GM21528 (cell line): ENCODE measurements around the gene SLC35F6.
"Not testable (repeated sequence)": the region's sequence is repeated elsewhere in the genome, so short reads cannot be mapped to it uniquely, and the experiment has no call there.

Source experiments
- ATAC-seq: cut with Tn5 transposase; IDR thresholded peaks from one replicate; pipeline ENCODE4 v1.9.1; 2021; ENCODE audit warnings: mild to moderate bottlenecking, moderate library complexity; ENCODE audit not compliant: unreplicated experiment, low FRiP score

Gene SLC35F6

DNA sequence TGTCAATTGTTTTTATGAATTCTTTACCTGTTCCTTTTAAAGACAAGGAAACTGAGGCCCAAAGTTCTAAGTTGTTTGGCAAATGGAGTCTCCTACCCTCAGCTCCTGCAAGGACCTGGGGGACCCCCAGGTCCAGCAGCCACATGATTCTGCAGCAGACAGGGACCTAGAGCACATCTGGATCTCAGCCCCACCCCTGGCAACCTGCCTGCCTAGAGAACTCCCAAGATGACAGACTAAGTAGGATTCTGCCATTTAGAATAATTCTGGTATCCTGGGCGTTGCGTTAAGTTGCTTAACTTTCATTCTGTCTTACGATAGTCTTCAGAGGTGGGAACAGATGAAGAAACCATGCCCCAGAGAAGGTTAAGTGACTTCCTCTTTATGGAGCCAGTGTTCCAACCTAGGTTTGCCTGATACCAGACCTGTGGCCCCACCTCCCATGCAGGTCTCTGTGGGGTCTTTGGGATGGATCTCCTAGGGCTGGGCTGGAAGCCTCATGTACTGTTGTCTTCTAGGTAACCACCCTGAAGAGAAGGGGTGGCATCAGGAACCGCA lies 16.2 kb downstream of the SLC35F6 start:
- no peak for ATAC-seq

DNA sequence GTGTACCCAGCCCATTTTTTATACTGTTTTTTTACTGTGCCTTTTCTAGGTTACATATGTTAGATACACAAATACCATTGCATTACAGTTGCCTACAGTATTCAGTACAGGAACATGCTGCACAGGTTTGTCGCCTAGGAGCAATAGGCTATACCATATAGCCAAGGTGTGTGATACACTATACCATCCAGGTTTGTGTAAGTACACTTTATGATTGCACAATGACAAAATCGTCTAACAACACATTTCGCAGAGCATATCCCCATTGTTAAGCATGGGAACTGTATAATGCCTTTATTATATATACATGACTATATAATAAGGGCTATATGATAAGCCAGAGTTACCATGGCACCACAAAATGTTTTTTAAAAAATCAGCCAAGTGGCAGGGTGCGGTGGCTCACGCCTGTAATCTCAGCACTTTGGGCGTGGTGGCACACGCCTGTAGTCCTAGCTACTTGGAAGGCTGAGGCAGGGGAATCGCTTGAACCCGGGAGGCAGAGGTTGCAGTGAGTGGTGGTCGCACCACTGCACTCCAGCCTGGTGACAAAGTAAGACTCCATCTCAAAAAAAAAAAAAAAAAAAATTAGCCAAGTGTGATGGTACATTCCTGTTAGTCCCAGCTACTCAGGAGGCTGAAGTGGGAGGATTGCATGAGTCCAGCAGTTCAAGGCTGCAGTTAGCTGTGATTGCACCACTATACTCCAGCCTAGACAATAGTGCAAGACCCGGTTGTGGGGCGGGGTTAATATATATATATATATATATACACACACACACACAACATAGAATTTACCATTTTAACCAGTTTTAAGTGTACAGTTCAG lies 19.0 kb downstream of the SLC35F6 start:
- no peak for ATAC-seq

DNA sequence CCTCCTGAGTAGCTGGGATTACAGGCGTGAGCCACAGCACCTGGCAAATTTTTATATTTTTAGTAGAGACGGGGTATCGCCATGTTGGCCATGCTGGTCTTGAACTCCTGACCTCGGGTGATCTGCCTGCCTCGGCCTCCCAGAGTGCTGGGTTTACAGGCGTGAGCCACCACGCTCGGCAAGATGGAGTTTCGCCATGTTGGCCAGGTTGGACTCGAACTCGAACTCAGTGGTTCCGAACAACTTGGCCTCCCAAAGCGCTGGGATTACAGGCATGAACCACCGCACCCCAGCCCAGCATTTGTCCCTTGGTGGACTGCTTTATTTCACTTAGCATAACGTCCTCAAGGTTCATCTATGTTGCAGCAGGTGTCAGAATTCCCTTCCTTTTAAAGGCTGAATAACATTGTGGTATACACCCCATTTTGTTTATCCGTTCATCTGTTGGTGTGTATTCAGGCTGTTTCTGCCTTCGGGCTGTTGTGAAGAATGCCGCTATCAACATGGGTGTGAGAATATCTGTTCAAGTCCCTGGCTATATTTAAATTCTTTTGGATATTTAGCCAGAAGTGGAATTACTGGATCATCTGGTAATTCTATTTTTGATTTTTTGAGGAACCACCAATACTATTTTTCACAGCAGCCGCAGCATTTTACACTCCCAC lies 20.6 kb downstream of the SLC35F6 start:
- ATAC-seq, result no peak

DNA sequence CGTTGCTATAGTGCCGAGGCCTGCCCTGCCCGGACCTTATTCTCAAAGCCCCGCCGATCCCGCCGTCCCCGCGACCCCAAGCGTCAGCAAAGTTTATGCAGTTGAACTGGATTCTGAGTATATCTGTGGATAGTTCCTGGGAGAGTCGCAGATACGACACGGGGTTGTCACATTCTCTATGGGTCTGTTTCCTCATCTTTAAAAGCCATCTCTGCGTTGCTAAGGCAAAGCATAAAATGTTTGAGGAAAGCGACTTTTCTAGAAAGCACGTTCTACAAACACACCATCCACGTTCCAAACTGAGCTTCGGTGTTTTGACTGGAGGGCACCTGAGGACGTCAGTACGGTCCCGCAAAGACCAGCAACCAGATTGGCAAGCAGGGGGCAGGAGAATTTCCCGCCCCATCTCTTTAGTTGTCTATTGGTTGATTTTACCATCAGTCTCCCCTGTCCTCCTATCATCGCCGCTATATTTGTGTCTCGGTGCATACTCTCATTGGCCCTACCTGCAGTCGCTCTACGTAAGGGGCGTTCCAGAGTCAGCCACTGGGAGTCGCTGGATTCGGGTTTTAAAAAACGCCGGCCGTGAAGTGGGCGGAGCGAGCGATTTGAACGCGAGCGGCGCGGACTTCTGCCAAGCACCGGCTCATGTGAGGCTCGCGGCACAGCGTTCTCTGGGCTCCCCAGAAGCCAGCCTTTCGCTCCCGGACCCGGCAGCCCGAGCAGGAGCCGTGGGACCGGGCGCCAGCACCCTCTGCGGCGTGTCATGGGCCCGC lies 21.5 kb downstream of the SLC35F6 start, which contains the start of gene CENPA:
Gene CENPA, plus strand, starts transcription at position 626 of the 776 bp plus-strand sequence. Its CDS starts 141 bp downstream, at position 767.
- ATAC-seq, result peak; percentile 98

DNA sequence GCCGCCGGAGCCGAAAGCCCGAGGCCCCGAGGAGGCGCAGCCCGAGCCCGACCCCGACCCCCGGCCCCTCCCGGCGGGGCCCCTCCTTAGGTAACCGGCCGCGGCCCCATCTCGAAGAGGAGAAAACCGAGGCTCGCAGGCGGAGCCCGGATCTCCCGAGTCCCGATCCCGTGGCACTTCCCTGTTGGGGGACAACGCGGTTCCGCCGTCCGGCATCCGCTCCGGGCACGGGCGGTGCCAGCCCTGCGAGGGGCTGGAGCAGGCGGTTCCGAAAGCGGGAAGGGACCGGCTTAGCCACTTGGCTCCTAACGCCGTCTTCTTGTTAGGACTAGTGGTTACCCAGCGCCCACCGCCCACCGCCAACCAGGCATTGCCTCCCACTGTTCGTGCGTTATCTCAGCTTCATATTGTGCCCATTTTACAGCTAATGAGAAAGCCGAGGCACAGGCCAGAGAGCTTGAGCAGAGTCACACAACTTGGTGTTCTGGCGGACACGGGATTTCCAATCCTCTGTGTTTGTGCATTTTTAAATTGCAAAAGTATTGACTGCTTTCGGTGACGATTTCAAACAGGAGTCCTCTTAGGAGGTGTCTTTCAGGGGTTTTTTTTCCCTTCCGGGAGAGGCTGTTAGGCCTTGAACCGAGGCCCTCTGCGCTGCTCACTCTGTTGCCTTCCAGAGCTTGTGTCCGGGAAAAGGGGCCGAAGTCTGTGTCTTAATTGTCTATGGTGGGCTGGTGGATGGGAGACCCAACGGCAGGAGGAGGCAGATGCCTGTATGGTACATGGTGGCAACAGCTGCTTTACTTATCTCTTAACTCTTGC lies 22.3 kb downstream of the SLC35F6 start:
- ATAC-seq, result peak; percentile 24

DNA sequence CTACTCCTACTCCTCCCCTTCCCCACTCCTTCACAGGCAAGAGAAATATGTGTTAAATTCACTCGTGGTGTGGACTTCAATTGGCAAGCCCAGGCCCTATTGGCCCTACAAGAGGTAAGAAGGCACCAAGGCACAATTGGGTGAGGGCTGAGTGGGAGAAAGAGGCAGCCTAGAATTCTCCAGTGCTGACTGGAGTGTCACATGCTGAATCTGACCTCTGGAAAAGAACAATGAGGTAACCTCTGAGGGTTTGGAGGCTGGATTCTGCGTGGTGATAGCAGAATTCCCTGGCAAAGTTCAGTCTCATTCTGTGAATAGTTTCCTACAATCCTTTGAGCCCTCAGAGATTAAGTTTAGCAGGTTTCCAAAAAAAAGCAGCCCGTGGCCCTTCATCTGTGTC lies 28.6 kb downstream of the SLC35F6 start:
- ATAC-seq, result no peak

DNA sequence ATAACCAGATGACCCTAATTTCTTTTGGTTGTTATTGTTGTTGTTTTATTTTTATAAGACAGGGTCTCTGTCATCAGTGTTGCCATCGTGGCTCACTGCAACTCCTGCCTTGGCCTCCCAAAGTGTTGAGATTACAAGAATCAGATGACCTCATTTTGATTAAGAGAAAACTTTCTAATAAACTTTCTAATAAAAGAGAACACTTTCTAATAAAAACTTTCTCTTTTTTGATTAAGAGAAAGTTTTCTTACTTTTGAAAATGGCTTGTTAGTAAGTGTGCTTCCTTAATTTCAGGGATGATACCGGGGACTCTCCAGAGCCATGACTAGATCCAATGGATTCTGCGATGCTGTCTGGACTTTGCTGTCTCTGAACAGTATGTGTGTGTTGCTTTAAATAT lies 29.4 kb downstream of the SLC35F6 start:
- no peak for ATAC-seq

DNA sequence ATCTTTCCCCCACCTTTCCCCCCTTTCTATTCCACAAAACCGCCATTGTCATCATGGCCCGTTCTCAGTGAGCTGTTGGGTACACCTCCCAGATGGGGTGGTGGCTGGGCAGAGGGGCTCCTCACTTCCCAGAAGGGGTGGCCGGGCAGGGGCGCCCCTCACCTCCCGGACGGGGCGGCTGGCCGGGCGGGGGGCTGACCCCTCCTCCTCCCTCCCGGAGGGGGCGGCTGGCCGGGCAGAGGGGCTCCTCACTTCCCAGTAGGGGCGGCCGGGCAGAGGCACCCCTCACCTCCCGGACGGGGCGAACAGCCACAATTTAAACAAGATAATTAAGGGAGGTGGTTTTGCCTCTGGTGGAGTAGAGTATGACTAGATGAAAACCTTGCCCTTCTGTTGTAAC lies 31.1 kb downstream of the SLC35F6 start:
- not testable (repeated sequence) for ATAC-seq

DNA sequence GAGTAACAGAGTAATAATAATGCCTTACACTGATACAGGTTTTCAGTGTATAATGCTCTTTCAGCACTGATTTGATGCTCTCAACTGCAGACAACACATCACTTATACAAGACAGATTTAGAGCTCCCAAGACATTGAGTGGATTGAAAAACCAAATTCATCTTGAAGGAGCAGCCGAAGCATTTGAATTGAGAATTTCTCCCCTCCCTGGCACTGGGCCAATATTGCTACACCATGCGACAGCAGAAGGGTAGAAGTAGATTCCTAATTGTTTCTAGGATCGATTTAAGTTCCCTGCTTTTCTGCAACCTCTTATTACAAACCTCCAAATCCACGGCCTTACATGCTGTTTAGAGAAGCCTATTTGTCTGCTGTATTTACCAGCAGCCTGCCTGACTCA lies 37.2 kb downstream of the SLC35F6 start:
- ATAC-seq, result no peak

DNA sequence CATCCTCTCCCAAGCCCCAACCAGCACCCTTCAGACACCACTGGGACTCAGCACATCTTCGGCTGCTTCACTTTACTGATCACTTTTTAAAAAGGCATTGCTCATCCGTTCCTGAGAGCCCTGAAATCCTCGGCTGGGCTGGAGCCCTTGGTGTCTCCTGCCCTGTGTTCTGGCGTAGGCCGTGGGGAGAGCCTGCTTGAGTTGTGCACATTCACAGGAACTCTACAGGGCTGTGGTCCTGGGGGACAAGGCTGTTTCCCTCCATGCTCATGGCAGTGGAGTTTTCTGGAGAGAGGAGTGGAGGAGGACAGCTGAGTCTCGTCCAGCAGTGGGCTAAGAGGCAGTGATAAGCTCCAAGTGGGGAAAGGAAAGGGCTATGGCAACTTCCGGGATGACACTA lies 37.7 kb downstream of the SLC35F6 start:
- ATAC-seq, result no peak

DNA sequence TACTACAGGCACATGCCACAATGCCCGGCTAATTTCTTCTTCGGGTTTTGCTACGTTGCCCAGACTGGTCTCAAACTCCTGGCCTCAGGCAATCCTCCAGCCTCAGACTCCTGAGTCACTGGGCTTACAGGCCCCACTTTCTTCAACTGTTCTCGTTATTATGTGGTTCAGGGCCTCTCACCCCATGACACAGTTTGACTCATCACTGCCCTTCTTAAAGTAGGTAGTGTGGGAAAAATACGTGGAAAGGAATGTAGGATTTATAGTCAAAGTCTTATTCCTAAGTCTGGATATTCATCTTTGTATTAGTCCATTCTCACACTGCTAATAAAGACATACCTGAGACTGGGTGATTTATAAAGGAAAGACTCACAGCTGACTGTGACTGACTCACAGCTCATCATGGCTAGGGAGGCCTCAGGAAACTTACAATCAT lies 41.2 kb downstream of the SLC35F6 start:
- no peak for ATAC-seq

DNA sequence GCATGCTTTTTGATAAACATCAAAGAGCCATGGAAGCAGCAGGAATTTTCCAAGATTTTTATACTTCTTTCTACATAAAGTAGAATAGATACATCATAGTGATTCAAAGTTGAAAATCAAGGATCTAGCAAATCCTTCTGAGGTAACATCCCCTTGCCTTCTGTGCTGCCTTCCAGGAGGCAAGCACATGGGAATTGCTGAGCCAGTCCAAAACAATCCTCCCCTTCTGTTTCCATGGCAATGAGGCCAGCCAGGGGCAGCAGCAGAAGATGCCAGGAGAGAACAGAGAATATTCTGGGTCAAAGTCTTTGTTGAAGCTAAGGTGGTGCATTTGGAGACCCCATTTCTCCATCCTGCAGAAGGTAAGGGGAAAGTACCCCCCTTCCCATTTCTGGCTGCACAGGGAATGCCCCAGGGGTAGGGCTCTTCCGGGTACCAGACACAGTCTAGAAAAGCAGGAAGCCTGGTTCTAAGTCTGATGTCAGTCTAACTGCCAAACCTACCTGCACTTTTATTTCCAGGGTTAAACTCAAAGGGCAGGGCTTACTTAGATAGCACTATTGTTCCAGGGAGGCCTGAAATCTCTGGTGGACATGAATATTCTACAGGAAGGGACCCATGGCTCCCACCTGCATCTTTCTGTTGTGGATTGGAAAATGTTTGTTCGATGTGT lies 43.8 kb downstream of the SLC35F6 start:
- ATAC-seq, result no peak

DNA sequence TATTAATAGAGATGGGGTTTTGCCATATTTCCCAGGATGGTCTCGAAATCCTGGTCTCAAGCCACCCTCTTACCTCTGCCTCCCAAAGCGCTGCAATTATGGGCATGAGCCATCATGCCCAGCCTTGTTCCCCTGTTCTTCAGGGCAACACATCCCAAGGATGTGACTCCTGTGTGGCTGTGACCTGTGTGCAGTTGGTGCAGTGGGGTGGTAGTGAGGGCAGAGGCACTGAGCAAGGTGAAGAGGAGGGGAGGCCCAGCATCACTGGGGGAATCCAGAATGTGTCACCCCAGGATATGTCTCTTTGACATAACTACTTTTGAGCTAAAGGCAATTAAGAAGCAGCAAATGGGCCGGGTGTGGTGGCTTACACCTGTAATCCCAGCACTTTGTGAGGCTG lies 45.1 kb downstream of the SLC35F6 start:
- no peak for ATAC-seq

DNA sequence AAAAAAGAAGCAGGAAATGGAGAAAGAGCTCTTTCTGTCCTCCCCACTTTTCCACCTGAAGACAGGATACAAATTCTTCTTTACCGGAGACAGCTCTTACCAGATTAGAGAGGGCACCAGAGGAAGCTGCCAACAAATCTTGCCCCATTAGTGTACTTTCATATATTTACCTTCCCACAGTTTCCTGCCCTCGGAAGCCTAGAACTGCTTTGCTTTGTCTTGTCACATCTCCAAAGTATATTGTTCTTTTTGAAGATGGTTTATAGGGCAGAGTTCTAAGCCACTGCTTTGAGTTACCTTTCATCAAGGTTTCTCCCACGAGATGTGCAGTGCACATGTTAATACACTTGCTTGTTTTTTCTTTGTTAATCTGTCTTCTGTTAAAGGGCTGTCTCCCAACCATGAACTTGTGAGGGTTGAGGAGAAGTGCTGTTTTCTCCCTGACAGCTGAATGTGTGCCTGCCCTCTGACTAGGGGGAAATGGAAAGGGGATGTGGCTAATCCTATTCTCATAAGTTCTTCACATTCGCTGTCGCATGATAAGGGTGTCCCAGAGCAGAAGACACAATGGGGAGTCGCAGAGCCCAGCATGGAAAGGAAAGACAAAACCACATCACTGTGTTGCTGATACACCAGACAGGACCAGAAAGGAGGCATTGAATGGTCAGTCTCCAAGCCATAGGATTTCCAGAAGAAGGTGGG lies 45.9 kb downstream of the SLC35F6 start:
- no peak for ATAC-seq

DNA sequence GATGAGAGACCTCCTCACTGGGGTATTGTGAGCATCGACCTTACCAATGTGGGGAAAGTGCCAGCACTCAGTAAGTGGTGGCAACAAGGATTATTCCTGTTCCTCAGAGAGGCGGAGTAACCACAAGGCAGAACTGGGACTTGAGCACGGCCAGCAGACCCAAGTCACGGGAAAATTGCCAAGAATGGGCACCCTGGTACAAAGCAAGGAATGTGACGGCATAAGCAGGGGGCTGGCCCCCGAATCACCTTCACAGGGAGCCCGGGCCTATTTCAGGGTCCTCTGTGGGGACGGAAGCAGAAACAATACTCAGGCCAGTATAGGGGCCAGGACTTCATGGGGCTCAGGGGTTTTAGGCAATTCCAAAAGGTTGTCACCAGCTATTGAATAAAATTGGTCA lies 47.2 kb downstream of the SLC35F6 start:
- ATAC-seq, result no peak

DNA sequence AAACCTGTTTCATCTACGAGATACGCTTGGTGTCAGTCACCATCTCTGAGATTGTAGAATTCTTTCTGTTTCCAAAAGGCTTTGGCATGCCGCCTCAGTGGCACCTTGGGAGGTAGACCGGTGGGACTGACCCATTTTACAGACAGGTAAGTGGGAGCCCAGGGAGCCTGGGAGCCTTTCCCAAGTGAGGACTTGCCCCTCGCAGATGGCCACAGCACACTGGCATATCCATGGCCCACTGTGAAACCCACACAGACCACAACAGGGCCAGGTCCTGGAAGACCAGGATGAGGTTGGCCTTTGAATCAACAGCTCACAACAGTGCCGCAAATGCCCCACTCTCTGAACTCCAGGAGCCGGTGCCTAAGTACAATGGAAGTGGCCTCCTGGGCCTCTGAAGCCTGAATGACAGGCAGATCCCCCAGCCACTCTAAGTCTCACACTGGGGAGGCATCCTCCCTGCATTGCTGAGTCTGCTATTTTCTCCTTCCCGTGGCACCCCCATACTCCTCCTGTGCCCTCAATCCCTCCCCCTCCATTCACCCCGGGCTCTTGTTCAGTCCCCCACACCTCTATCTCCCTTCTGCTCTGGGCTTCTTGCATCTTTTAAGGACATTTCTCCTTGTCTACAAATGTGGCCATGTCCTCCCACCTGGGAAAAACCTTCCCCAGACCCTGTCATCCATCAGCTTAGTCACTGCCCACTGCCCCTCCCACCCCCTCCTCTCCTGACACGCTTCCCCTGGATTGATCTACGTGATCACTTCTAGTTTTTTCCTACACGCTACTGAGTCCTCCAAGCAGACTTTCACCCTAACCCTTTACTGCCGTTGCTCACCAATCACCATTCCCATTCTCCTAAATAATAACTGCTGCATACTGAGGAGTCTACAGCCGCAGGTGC lies 48.0 kb downstream of the SLC35F6 start:
- ATAC-seq, result no peak

DNA sequence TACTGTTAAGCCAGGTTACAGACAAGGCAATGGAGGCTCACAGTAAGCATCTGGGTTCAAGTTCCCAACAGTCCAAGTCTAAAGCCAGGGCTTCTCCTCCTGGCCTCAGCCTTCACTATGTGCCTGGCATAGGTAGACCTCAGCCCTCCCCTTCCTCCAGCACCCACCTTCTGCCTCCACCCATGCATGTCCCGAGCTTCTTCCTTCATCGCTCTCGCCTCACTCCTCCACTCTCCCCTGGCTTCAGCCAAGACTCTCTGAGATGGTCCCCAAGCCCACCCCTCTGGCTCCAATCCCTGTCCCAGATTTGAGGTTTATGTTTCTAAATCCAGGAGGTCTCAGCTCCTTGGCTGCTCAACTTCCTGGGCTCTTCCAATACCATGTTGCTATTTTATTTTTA lies 48.6 kb downstream of the SLC35F6 start:
- no peak for ATAC-seq
